Activated T-helper 2 cell treated with anti-CD3 and anti-CD28 coated beads, Interferon-gamma antibody, Interleukin-2, Interleukin-4, amounts not matched to agents 10 μg/mL and 5 μg/mL and 100 μg/mL, durations not matched to agents 14 hours and 24 hours and 36 hours (primary cell): ENCODE results near the gene AFF1. TPM values are rescaled to one million over a fixed set of nuclear protein-coding genes. Genes with fewer than 3 reads are reported as not detected.

Experiments
- DNase-seq: peaks from one replicate; pipeline ENCODE4 v3.0.0; 2021; ENCODE audit warnings: low spot score
- H3K27ac Mint-ChIP-seq: one replicate; pipeline ENCODE4 v1.8.0; 2021; ENCODE audit warnings: mixed read lengths
- H3K27me3 Mint-ChIP-seq: one replicate; pipeline ENCODE4 v1.8.0; 2021; ENCODE audit warnings: low read depth, mixed read lengths
- H3K36me3 Mint-ChIP-seq: one replicate; pipeline ENCODE4 v1.8.0; 2021; ENCODE audit warnings: low read depth, mixed read lengths
- H3K4me1 Mint-ChIP-seq: one replicate; pipeline ENCODE4 v1.8.0; 2021; ENCODE audit warnings: low read depth, mixed read lengths
- H3K4me3 Mint-ChIP-seq: one replicate; pipeline ENCODE4 v1.8.0; 2021; ENCODE audit warnings: low read depth, mild to moderate bottlenecking, moderate library complexity, mixed read lengths
- H3K9me3 Mint-ChIP-seq: one replicate; pipeline ENCODE4 v1.8.0; 2021; ENCODE audit warnings: mixed read lengths
- intact Hi-C: fragments of 100-400 bp; cut with micrococcal nuclease; formaldehyde crosslinking; loops from one replicate; pipeline ENCODE4 v1.15.1; 2023
- total RNA-seq: library from RNA; stranded (reverse); gene quantifications from 2 replicates; pipeline ENCODE4 v1.2.3, GENCODE V29; 2022

AFF1 gene
- total RNA-seq, 1 donor from 2014 or later = 60.4 TPM

- no peak overlapping the region for H3K4me3 Mint-ChIP-seq
- H3K27ac Mint-ChIP-seq = peak overlapping the region; percentile 25
- peaks cover 22% of the 10 kb centered on the region for H3K4me1 Mint-ChIP-seq
- DNase-seq = no peak
- H3K9me3 Mint-ChIP-seq = no peaks in the 10 kb centered on the region
- no peaks in the 10 kb centered on the region for H3K36me3 Mint-ChIP-seq
- no peaks in the 10 kb centered on the region for H3K27me3 Mint-ChIP-seq
- intact Hi-C loops = no loop called here
Observed at GRCh38 chr4:86927843-86928395, 6.9 kb upstream of the AFF1 start.

- Mint-ChIP-seq H3K4me3 (no peak overlapping the region), H3K4me1 (peaks cover 25% of the 10 kb centered on the region)
Observed at GRCh38 chr4:86928400-86929255, 6.2 kb upstream of the AFF1 start.

GRCh38 chr4:86934147-86934770, 552 bp upstream of the AFF1 start:
- intact Hi-C loops = loop anchor here (2.0 kb wide), 1 partner anchor 139 kb away; no protein-coding TSS in a partner anchor
- Mint-ChIP-seq H3K27ac (peak overlapping the region; percentile 92), H3K4me1 (peaks cover 42% of the 10 kb centered on the region), H3K36me3 (no peaks in the 10 kb centered on the region), H3K27me3 (no peaks in the 10 kb centered on the region), H3K4me3 (peak overlapping the region; percentile 83), H3K9me3 (no peaks in the 10 kb centered on the region)
- DNase-seq = no peak

More at GRCh38 chr4:86928400-86929255, 6.2 kb upstream of the AFF1 start:
- no peaks in the 10 kb centered on the region for H3K9me3 Mint-ChIP-seq
- no peak for DNase-seq
- no peak overlapping the region for H3K27ac Mint-ChIP-seq
- H3K36me3 Mint-ChIP-seq = no peaks in the 10 kb centered on the region
- intact Hi-C loops = no loop called here
- H3K27me3 Mint-ChIP-seq = no peaks in the 10 kb centered on the region

- Mint-ChIP-seq H3K27me3 (no peaks in the 10 kb centered on the region), H3K27ac (peak overlapping the region; percentile 96), H3K36me3 (no peaks in the 10 kb centered on the region), H3K4me3 (peak overlapping the region; percentile 93), H3K9me3 (no peaks in the 10 kb centered on the region), H3K4me1 (peaks cover 54% of the 10 kb centered on the region)
- intact Hi-C loops = loop anchor here (2.0 to 5.0 kb wide), 4 partner anchors 37 to 1347 kb away; partner anchors contain the start of gene PPM1K
- no peak for DNase-seq
Observed at GRCh38 chr4:86935566-86935852, 698 bp downstream of the AFF1 start.

GRCh38 chr4:86935853-86936733, 1.3 kb downstream of the AFF1 start:
- intact Hi-C loops = loop anchor here (1.0 to 5.0 kb wide), 7 partner anchors 36 to 1346 kb away; partner anchors contain the start of genes KLHL8 and PPM1K
- H3K36me3 Mint-ChIP-seq = no peaks in the 10 kb centered on the region
- peaks cover 50% of the 10 kb centered on the region for H3K4me1 Mint-ChIP-seq
- peak; percentile 72 for DNase-seq
- H3K27ac Mint-ChIP-seq = peak overlapping the region; percentile 96
- H3K27me3 Mint-ChIP-seq = no peaks in the 10 kb centered on the region
- peak overlapping the region; percentile 93 for H3K4me3 Mint-ChIP-seq
- H3K9me3 Mint-ChIP-seq = no peaks in the 10 kb centered on the region

GRCh38 chr4:86938771-86939520, 4.1 kb downstream of the AFF1 start:
- H3K9me3 Mint-ChIP-seq = no peaks in the 10 kb centered on the region
- peak overlapping the region; percentile 91 for H3K27ac Mint-ChIP-seq
- H3K4me3 Mint-ChIP-seq = peak overlapping the region; percentile 68
- H3K27me3 Mint-ChIP-seq = no peaks in the 10 kb centered on the region
- peaks cover 4% of the 10 kb centered on the region for H3K36me3 Mint-ChIP-seq
- DNase-seq = no peak
- H3K4me1 Mint-ChIP-seq = peaks cover 47% of the 10 kb centered on the region
- intact Hi-C loops = loop anchor here (1.0 to 5.0 kb wide), 4 partner anchors 18 to 1343 kb away; partner anchors contain the start of gene PPM1K

GRCh38 chr4:86939729-86940575, 5.1 kb downstream of the AFF1 start:
- H3K9me3 Mint-ChIP-seq = no peaks in the 10 kb centered on the region
- intact Hi-C loops = loop anchor here (1.0 to 5.0 kb wide), 4 partner anchors 17 to 1342 kb away; partner anchors contain the start of gene PPM1K
- no peak for DNase-seq
- peak overlapping the region; percentile 91 for H3K27ac Mint-ChIP-seq
- peak overlapping the region; percentile 68 for H3K4me3 Mint-ChIP-seq
- peaks cover 45% of the 10 kb centered on the region for H3K4me1 Mint-ChIP-seq
- H3K27me3 Mint-ChIP-seq = no peaks in the 10 kb centered on the region
- H3K36me3 Mint-ChIP-seq = peaks cover 4% of the 10 kb centered on the region

GRCh38 chr4:86940920-86941460, 6.2 kb downstream of the AFF1 start:
- no peak for DNase-seq
- Mint-ChIP-seq H3K36me3 (peaks cover 4% of the 10 kb centered on the region), H3K27me3 (no peaks in the 10 kb centered on the region), H3K9me3 (no peaks in the 10 kb centered on the region), H3K4me3 (no peak overlapping the region), H3K27ac (no peak overlapping the region), H3K4me1 (peaks cover 45% of the 10 kb centered on the region)
- intact Hi-C loops = no loop called here

- Mint-ChIP-seq H3K9me3 (no peaks in the 10 kb centered on the region), H3K4me3 (no peak overlapping the region), H3K27ac (no peak overlapping the region), H3K27me3 (no peaks in the 10 kb centered on the region), H3K4me1 (peaks cover 41% of the 10 kb centered on the region), H3K36me3 (peaks cover 4% of the 10 kb centered on the region)
- DNase-seq = no peak
- intact Hi-C loops = no loop called here
Observed at GRCh38 chr4:86942185-86942666, 7.4 kb downstream of the AFF1 start.

- H3K4me1 Mint-ChIP-seq = peaks cover 30% of the 10 kb centered on the region
- H3K27me3 Mint-ChIP-seq = no peaks in the 10 kb centered on the region
- H3K9me3 Mint-ChIP-seq = no peaks in the 10 kb centered on the region
- no peak for DNase-seq
- intact Hi-C loops = no loop called here
- no peak overlapping the region for H3K4me3 Mint-ChIP-seq
- peaks cover 7% of the 10 kb centered on the region for H3K36me3 Mint-ChIP-seq
- H3K27ac Mint-ChIP-seq = no peak overlapping the region
Observed at GRCh38 chr4:86944964-86945781, 10.4 kb downstream of the AFF1 start.
